Left renal pelvis (tissue), 4 donors: ENCODE measurements around the gene LRFN2. TPM values are rescaled to one million over a fixed set of nuclear protein-coding genes. Genes with fewer than 3 reads are reported as not detected.

Experiments
- DNase-seq, 4 donors: peaks; one replicate each; pipeline ENCODE4 v3.0.0-alpha.2; 2013; ENCODE audit warnings: low read depth in 4 of 4, low spot score in 3 of 4
- polyA plus RNA-seq, 4 donors: library from polyadenylated mRNA; unstranded; fragments of 120-200 nt; gene quantifications; one replicate each; pipeline ENCODE4 v1.2.1, GENCODE V29; 2013; ENCODE audit not compliant: insufficient read length in 4 of 4

LRFN2 gene
- polyA plus RNA-seq, 4 donors = 0.85 to 1.1 (median 1.1) TPM

DNA sequence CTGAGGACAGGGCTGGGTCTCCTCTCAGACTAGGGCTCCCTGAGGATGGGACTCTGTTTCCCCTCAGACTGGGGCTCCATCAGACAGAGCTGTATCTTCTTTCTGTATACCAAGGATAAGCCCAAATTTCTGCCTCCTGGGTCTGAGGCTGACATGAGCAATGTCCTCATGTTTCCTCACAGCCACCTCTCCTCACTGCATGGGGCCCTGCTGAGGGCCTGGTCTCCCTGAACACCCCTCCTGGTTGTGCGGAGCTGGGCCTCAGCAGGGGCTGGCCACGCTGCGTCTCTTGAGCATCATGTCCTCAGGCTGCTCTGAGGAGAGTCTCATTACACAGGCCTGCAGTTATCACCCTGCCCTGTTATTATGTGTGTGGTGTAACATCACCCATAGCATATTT lies 144.6 kb downstream of the LRFN2 start:
- no peak for DNase-seq

DNA sequence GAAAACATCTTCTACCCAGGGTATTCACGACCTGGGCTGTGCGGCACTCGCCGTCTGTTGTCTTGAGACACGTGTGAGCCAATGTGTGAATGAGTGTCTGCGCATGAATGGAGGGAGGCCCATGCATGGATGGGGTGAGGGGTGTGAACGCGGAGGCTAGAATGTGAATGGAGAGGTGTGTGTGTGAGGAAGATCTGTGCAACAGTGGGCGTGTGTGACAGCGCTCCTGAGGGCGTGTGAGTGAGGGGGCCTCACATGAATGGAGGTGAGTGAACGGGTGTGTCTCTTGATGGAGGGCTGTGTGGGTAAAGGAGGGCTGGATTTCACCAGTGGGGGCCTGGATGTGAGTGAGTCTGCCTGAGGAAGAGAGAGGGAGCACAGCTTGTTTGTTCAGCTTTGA lies 146.0 kb downstream of the LRFN2 start:
- DNase-seq = no peak

DNA sequence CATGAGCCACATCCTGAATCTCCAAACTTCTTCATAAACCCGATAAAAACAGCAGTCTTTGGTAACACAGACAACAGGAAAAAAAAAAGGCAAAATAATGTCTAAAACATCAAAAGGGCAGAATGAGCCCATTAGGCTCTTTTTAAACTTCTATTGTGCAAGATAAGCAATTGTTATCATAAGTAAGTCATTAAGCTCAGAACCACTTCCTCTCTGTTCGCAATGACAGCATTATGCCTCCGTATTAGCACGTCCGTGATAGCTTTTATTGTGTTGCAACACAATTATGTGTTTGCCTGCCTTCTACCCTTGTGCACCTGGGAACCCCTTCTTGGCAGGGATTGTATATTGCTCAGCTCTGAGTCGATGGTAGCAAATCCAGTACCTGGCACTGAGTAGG lies 147.1 kb downstream of the LRFN2 start:
- DNase-seq = no peak

DNA sequence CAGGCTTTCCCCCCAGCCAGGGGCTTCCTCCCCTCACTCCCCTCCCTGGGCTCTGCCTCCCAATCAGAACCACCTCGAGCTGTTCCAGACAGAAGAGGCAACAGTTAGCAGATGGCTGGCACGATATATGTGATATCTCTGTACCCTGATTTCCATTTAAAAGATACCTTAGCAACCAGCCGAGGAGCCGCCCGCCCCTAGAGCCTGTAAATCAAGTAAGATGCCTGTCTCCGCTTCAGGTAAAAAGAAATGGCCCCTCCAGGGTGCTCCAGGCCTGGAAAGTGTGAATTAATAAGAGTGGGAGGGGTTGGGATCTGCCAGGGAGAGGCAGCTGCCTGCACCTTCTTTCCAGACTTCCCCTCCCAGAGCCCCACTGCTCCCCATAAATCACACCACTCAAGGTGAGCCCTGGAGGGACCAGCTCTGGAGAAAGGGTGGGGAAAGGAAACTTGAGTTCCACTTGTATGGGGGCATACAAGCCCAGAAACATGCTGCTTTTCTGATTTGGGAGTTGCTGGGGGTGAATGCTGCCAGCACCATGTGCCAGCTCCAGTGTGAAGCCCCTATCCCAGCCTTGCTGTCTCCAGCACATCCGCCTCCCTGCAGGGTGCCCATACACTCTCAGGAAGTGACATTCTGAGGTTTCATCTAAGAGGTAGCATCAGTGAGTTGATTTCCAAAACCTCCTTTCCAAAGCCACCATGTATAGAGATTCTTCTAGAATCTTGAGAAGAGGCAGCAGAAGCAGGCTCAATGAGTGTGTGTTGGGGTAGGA lies 148.0 kb downstream of the LRFN2 start:
- DNase-seq = no peak

DNA sequence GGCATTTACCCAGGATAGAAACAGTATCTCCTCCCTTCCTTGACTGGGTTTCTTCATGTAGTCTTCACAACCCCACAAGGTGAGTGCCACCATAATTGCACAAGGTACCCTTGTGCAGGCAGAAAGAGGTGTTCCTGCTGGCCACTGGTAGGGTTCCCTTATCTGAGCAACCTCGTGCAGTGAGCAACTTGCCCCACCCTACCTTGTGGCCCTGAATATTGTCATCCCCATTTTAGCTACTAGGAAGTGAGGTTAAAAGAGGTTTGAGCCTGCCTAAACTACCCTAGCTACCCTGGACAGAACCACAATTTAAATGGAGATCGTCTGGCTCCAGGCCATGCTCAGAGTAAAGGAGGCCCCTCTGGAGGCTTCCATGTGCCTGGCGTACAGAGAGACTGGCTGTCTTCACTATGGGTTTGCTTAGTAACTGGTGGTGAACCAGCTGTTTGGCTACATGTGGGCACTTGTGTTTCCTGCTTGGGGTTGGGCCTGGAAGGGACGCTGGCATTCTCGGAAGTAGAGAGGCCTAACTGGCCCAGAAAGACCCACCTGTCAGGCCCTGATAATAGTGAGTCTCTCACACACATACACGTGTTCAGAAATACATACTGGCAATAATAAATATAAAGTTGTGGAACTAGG lies 148.8 kb downstream of the LRFN2 start:
- no peak for DNase-seq

DNA sequence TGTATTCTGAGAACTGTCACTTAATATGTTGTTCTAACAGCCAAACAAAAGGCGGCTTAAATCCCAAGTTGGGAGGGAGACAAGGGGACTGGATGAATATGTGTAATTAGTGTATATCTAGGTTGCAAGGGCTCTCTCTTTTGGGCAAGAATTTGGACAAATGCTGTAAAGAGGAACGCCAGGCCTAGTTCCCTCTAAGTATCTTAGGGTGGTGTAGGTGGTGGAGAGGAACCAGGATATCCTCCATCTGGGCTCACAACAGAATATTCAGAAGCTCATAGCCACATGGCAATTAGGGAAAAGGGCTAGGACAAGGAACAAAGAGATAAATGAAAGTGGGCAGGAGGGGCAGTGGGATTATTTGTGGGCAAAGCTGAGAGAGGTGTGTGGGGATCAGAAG lies 149.5 kb downstream of the LRFN2 start:
- no peak for DNase-seq

DNA sequence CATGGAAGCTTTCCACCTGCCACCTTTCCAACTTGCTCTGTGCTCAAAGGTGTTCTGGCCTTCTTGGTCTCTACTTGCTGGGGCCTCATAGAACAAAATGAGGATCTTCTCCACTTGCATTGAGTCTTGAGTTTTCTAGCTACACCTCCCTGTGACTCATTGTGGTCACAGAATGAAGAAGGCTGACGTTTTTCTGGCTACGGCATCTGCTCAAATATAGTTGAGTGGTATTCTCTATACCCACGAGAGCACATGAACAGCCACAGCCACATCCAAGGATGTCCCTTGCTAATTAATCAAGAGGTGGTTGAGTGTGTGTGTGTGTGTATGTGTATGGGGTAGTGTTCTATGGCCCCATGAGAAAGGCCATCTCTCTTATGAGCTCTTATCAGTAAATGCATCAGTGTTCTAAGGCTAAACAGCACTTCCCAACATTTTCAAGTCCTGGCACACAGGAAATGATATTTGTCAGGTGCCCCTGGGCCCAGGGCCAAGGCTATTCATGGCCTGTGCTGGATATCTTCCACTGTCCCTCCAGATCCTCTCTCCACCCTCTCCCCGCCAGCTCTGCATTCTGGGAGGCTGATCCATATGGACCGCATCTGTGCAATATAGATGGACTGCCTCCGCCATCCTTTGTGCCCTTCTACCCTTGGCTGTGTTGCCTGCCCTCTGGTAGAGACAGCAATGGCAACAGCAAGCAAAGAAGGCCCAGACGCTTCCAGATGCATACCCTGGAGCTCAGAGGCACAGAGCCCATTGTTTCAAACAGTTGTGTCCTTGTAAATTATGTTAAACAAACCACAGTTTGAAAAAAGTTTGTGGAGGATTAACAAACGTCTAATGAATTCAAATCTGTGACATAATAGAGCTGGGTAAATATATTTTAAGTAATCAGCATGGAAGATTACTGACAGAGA lies 150.2 kb downstream of the LRFN2 start:
- DNase-seq = no peak

DNA sequence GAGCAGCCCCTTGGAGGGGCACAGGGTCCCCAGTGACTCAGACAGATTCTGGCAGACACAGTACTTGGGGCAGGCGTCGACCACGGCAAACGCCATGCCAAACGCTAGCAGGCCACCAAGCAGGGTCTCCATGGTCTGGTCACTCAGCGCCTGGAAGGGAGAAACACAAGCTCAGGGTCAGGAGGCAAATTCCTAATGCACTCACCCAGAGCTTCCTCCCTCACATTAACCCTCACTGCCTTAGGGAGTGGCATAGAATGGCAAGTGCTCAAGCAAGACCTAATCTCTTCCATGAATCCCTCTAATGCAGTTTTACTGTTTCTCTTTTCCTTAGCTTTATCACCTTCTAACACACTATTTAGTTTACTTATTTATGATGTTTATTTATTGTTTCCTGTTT lies 154.2 kb downstream of the LRFN2 start:
- peak in 1 of 4 donors; percentile 30 for DNase-seq

DNA sequence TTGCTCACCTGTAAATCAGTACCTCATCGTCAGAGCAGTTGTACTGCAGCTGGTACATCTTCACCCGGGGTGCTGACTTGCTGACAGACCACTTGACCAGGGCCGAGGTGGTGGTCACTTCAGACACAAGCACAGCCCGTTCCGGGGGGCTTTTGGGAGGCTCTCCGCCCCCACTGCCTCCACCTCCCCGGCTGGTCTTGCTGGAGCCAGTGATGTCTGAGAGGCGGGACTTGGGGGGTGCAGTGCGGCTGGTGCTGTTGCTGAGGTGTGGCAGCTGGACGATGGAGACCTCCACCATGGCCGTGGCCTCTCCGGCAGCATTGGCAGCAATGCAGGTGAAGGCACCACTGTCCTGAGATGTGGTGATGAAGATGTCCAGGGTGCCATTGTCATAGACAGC lies 155.5 kb downstream of the LRFN2 start:
- DNase-seq = no peak

DNA sequence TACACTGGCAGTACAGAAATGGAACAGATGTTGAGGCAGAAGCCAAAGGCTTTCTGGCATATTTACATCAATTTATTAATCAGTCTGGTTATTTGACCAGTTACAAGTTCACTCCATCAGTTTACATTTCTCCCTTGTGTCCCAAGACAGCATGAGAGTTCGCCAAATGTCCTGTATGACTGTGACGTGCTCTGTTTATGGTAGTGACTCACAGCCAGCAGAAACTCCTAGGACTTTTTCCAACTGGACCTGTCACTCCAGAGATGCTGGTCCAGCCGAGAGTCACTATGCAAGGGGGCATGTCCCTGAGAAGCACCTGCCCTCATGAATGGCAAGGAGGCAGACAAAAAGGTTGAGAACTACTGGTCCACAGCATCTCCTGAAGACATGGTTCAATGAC lies 160.0 kb downstream of the LRFN2 start:
- DNase-seq = no peak

DNA sequence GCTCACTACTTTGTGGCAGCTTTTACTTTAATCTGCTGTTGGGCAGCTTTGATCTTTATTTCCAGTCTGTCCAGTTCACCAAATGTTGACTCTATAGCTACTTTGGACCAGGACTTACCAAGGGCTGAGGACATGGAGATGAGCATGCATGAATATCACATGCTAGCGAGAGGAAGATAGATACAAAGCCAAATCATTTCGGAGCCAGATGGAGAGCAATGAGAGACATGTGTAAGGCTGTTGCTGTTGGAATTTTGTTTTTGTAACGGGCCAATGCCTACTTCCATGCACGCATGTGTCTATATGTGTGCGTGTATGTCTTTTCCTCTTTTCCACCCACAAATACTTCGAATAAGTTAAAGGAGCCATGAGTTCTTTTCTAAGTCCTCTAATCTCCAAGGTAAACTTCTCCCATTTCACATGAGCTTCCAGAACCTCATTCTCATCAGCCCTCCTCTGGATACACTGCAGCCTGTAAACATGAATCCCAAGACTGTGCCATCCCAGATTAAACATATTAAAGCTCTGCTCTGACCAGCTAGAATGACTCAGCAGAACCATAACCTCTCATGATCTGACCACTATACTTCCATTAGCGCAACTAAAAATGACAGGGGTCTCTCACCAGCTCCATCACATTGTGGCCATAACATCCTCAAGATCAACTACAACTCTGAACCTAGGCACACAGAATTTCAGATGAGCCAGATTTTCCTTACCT lies 160.7 kb downstream of the LRFN2 start:
- DNase-seq = no peak

DNA sequence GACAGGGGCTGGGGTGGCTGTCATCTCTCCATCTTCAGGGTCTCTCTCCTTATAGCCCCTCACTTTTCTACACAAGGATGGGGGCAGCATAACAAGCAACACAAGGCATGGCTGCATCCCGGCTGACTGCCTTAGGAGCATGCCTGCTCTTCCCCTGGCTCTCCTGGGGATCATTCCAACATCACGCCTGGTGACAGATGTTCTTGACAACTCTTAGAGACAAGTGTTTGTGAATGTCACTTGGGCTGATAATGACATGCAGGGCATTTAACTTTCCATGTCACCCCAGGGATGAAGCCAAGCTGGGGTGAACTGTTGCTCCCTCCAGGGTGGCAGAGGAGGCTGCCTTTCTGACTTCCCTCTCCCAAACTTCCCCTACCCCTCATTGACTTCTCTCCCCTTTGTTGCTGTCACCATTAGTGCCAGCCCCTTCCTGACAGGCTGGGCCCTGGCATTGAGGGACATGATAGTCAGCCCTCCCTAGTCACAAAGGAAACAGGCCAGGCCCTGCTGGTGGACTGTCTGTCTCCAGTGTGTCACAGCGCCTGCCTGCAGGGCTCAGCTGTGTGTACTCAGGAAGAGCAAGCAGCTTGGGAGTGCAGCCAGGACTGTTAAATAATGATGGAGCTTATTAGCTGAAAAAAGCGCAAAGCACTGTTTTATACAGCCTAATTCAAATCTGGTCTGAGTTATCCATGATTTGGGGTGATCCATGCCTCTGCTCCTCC lies 161.8 kb downstream of the LRFN2 start:
- peak in 3 of 4 donors; percentile 18 to 36 (median 22) for DNase-seq

DNA sequence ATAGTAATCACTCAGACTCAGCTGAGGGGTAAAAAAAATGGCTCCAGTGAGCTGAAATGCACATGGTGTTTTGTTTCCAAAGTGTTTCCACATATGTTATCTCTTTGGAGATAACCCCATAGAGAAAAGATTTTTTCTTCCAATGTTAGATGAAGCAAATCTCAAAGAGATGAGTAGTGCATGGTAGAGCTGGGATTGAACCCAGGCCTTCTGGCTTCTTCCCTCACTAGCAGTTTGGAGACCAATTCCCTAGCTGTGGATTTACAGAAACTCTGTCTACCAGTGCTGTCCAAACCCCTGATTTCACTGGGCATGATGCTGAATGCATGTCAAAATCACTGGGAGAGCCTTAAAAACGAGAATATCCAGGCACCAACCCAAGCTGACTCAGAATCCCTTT lies 165.1 kb downstream of the LRFN2 start:
- DNase-seq = no peak

DNA sequence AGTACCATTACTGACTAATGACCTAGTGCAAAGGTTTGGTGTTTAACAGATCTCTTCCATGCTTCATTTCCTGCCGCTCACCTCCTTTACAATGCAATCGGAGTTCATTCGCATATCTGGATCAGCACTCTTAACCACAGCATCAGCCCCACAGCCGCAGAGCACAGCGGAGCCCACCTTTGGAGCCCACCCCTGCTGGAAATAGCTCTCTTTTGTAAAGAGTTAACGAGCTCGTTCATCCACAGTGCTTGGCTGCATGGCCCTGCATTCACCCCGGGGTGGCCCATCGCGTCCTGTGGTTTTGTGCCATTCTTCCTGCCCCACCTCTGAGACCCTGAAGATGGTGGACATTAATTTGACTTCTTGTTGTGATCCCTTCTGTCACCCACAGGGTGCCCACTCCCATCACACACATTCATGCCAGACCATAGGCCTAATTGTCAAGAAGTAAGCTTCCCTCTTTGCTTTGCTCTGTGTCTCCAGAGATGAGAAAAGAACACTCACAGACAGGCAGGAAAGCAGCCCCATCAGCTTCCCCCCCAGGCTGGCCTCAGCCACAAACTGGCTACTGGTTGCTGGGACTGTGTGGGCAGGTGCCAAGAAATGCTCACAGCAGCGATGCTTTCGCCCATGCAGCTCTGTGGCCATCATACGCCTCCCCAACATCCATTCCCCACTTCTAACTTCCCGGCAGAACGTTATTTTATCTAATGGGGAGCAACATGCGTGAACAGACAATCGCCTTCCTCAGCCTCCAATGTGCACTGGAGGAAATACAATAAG lies 167.0 kb downstream of the LRFN2 start:
- DNase-seq = no peak

DNA sequence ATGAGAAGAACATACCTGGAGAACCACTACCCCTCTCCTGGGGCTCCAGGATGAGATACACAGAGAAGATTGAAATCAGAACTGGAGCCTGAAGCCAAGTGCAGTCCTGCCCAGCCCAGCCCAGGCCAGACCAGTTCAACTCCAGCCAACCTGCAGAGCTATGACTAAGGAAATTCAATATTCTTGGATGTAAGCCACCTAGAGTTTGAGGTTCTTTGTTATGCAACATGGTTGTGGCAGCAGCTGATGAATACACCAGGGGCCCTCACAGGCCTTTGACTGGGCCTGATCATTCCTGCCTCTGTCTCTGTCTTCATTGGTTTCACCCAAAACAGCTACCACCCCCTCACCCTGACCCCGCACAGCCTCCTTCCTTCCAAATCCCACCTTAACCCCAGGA lies 167.8 kb downstream of the LRFN2 start:
- no peak for DNase-seq

DNA sequence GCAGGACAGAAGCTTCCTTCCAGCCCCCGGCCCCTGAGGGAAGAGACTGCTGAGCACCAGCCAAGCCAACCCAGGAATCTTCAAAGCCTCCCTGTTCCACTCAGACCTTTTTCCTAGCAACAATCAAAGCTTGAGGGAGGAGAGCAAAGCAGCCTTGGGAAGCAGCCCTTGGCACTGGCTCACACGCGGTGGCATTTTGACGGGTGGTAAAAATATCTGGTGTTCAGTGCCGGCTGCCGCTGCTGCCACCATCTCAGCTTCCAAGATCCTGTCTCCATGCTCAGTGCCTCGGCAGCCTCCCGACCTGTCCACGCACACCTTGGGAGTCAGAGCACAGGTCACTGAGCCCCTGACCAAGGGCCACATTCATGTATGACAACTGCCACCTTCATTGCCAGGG lies 170.1 kb downstream of the LRFN2 start:
- DNase-seq = no peak

DNA sequence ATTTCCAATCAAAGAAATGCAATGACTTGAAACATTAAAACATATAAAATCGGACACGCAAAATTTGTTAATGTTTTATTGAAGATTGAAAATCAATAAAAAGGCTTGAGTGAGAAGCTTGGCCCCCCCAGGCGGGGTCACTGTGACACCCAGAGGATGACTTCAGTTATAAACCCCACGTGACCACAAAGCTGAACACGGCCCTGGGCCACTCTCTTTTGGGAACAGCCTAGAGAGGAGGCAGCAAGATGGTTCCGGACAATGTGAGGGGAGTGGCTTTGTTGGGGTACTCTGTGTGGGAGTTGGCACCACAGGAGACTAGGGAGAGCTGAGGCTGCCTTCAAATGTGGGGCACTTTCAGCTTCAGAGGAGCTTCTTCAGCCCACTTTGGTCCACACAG lies 172.5 kb downstream of the LRFN2 start:
- no peak for DNase-seq

DNA sequence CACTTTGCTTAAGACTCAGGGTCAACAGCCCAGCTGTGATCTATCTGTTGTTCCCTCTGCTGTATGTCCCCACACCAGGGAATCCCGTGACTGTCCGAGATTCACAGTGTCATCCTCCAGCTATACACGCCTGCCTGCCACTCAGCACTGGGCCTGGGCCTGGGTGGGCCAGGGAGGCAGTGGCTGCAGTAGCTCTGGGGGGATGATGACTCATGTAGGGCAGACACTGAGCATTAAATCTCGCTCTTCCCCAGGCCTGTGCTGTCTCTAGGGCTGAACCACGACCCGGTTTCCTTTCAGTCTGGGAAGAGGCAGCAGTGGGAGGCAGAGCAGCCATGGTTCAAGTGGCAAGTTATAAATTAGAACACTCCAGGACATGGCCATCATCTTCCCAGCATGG lies 173.9 kb downstream of the LRFN2 start:
- DNase-seq = peak in 2 of 4 donors; percentile 26 to 51

DNA sequence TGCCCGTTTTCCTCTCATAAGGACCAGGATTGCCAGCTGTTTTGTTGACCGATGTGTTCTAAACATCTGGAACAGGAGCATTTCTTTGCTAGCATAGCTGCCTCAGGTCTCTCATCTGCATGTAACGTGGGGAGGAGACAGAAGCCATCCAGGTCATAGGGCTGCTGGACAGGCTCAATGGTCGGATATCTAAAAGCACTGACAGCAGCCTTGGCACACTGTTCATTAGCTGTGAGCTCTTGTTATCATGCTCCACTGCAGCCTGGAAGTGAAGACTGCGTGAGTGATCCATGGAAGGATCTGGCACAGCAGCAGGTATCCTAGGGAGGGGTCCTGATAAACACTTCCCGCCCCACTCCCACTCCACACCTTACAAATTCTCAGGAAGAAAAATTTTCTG lies 175.3 kb downstream of the LRFN2 start:
- DNase-seq = no peak
